KMS-11 (cell line): ENCODE data around the gene FAM118A.

Source experiments
- H2AFZ ChIP-seq: fragments of 200-600 bp; sonication (generic); 2 replicates; pipeline ENCODE4 v1.6.1; 2016; ENCODE audit warnings: antibody characterized with exemption, mixed run types, low read depth
- H3K27ac ChIP-seq: fragments of 200-600 bp; sonication (generic); 2 replicates; pipeline ENCODE4 v1.6.1; 2016; ENCODE audit warnings: mild to moderate bottlenecking, mixed run types
- H3K27me3 ChIP-seq: fragments of 200-600 bp; sonication (generic); 2 replicates; pipeline ENCODE4 v1.6.1; 2017; ENCODE audit warnings: mild to moderate bottlenecking, low read depth, mixed run types, moderate library complexity; ENCODE audit not compliant: insufficient read depth
- H3K36me3 ChIP-seq: fragments of 200-600 bp; sonication (generic); 2 replicates; pipeline ENCODE4 v1.6.1; 2017; ENCODE audit warnings: mild to moderate bottlenecking, mixed run types; ENCODE audit not compliant: insufficient read depth
- H3K4me1 ChIP-seq: fragments of 200-600 bp; sonication (generic); 2 replicates; pipeline ENCODE4 v1.6.1; 2016; ENCODE audit warnings: mild to moderate bottlenecking, low read depth, mixed run types; ENCODE audit not compliant: poor library complexity, severe bottlenecking
- H3K4me2 ChIP-seq: fragments of 200-600 bp; sonication (generic); 2 replicates; pipeline ENCODE4 v1.7.0; 2016; ENCODE audit warnings: mild to moderate bottlenecking, mixed run types
- H3K4me3 ChIP-seq: fragments of 200-600 bp; sonication (generic); IDR thresholded peaks from 2 replicates; pipeline ENCODE4 v1.6.1; 2017; ENCODE audit warnings: low read depth, low read length, mixed read lengths; ENCODE audit not compliant: insufficient read depth
- H3K79me2 ChIP-seq: fragments of 200-600 bp; sonication (generic); 2 replicates; pipeline ENCODE4 v1.6.1; 2016; ENCODE audit warnings: low read depth, mixed run types; ENCODE audit not compliant: insufficient read depth
- H3K9ac ChIP-seq: fragments of 200-600 bp; sonication (generic); 2 replicates; pipeline ENCODE4 v1.6.1; 2016; ENCODE audit warnings: mild to moderate bottlenecking, mixed run types
- H4K20me1 ChIP-seq: fragments of 200-600 bp; sonication (generic); 2 replicates; pipeline ENCODE4 v1.6.1; 2016; ENCODE audit warnings: mild to moderate bottlenecking, mixed run types; ENCODE audit not compliant: insufficient read depth
- TF ChIP-seq, protein P1 (sequence below): fragments of 200-600 bp; sonication (generic); conservative IDR thresholded peaks from 2 replicates; pipeline ENCODE4 v1.6.1; 2017; ENCODE audit warnings: low read depth, mild to moderate bottlenecking, antibody characterized with exemption, low read length, moderate library complexity, mixed read lengths

The FAM118A gene

DNA sequence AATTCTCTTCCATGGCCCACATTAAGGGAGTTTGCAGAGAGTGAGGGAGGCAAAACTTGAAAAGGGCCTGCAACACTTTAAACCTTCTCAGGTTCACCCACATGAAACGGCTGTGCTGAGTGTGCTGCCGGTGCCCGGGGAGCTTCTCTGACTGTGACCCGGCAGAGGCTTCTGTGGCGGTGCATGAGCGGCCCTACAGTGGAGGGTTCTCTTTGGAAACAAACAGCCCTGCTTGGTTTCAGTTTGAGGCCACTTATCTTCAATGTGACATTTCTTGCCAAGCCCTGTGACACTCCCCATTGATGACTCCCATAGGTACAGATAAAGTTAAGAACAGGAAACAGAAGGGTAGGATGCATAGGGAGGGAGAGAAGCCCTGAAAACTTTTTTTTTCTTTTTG, 31.8 kb downstream of the FAM118A start:
- H3K4me2 ChIP-seq, result no peak overlapping the region

DNA sequence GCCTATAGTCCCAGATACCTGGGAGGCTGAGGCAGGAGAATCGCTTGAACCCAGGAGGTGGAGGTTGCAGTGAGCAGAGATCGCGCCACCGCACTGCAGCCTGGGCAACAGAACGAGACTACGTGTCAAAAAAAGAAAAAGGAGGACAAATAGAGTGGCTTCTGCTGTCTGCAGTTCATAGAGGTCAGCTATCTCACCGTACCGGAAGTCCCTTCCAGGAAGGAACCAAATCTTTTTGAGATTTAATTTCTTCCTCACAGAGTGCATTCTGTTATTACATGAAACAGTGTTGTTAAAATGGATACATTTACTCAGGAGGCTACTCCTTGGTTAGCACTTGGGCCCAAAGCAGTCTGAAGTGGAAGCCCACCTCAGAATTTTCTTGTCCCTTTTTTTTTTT, 33.4 kb downstream of the FAM118A start:
- Histone ChIP-seq H3K27ac (no peak overlapping the region), H3K4me1 (no peaks in the 10 kb centered on the region), H3K4me2 (no peak overlapping the region), H2AFZ (no peak overlapping the region), H3K4me3 (no peak overlapping the region), H4K20me1 (no peaks in the 10 kb centered on the region), H3K79me2 (no peaks in the 10 kb centered on the region), H3K36me3 (no peaks in the 10 kb centered on the region), H3K9ac (no peak overlapping the region), H3K27me3 (no peaks in the 10 kb centered on the region)
- TF ChIP-seq, protein P1, sequence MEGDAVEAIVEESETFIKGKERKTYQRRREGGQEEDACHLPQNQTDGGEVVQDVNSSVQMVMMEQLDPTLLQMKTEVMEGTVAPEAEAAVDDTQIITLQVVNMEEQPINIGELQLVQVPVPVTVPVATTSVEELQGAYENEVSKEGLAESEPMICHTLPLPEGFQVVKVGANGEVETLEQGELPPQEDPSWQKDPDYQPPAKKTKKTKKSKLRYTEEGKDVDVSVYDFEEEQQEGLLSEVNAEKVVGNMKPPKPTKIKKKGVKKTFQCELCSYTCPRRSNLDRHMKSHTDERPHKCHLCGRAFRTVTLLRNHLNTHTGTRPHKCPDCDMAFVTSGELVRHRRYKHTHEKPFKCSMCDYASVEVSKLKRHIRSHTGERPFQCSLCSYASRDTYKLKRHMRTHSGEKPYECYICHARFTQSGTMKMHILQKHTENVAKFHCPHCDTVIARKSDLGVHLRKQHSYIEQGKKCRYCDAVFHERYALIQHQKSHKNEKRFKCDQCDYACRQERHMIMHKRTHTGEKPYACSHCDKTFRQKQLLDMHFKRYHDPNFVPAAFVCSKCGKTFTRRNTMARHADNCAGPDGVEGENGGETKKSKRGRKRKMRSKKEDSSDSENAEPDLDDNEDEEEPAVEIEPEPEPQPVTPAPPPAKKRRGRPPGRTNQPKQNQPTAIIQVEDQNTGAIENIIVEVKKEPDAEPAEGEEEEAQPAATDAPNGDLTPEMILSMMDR, result no peak

More for the DNA sequence above, 31.8 kb downstream of the FAM118A start:
- Histone ChIP-seq H3K27ac (no peak overlapping the region), H3K79me2 (no peaks in the 10 kb centered on the region), H3K4me3 (no peak overlapping the region), H2AFZ (no peak overlapping the region), H3K4me1 (no peaks in the 10 kb centered on the region), H3K36me3 (no peaks in the 10 kb centered on the region), H4K20me1 (no peaks in the 10 kb centered on the region), H3K27me3 (no peaks in the 10 kb centered on the region), H3K9ac (no peak overlapping the region)
- TF ChIP-seq, protein P1, result no peak

DNA sequence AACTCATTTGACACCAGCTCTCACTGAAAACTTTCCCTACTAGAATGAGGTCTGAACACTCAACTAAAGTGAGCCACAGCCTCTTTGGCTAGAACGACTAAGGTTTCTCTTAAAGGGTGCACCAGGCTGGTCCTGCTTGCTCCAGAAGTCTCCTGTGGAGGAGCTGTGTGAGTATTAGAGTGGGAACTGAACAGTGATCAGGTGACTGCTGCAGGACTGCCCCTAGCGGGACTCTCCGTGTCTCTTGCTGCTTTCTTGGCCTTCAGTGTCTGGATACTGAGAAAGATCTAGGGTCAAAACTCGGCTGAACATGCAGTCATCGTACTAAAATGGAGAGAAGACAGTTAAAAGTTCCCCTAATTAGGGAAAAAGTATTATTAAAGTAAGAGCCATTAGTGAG, 34.6 kb downstream of the FAM118A start:
- Histone ChIP-seq H3K27me3 (no peaks in the 10 kb centered on the region), H3K4me1 (no peaks in the 10 kb centered on the region), H3K27ac (no peak overlapping the region)

DNA sequence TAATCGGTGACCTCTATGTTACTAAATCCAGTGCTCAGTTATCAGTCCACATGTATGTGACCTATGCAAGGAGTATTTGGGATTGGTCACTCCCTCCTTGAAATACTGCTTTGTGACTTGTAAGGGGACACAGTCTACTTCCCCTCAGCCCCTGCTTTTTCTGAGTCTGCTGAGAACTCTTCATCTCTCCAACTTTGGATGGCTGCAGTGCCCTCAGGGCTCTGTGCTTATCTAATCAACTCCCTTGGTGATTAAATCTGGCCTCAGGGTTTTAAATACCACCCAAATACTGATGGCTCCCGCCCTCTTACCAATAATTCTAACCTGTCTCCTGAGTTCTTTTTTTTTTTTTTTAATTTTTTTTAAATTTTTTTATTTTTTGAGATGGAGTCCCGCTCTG, 40.2 kb downstream of the FAM118A start:
- Histone ChIP-seq H3K79me2 (no peaks in the 10 kb centered on the region), H3K4me1 (no peaks in the 10 kb centered on the region), H4K20me1 (no peaks in the 10 kb centered on the region), H3K4me3 (no peak overlapping the region), H2AFZ (no peak overlapping the region), H3K27ac (no peak overlapping the region), H3K36me3 (no peaks in the 10 kb centered on the region), H3K27me3 (no peaks in the 10 kb centered on the region), H3K4me2 (no peak overlapping the region), H3K9ac (no peak overlapping the region)
- TF ChIP-seq, protein P1, result no peak

More for the DNA sequence above, 34.6 kb downstream of the FAM118A start:
- H4K20me1 ChIP-seq, result no peaks in the 10 kb centered on the region
- no peak overlapping the region for H3K9ac ChIP-seq
- H3K36me3 ChIP-seq, result no peaks in the 10 kb centered on the region
- TF ChIP-seq, protein P1, result no peak
- no peak overlapping the region for H3K4me2 ChIP-seq
- H3K79me2 ChIP-seq, result no peaks in the 10 kb centered on the region
- no peak overlapping the region for H2AFZ ChIP-seq
- H3K4me3 ChIP-seq, result no peak overlapping the region
